ENCODE measurements around the gene MCRIP2. TPM values are rescaled to one million over a fixed set of nuclear protein-coding genes. Genes with fewer than 3 reads are reported as not detected.

The MCRIP2 gene
- total and polyA plus RNA-seq, 11 donors: 52.3 to 321 (median 97.0) TPM

DNA sequence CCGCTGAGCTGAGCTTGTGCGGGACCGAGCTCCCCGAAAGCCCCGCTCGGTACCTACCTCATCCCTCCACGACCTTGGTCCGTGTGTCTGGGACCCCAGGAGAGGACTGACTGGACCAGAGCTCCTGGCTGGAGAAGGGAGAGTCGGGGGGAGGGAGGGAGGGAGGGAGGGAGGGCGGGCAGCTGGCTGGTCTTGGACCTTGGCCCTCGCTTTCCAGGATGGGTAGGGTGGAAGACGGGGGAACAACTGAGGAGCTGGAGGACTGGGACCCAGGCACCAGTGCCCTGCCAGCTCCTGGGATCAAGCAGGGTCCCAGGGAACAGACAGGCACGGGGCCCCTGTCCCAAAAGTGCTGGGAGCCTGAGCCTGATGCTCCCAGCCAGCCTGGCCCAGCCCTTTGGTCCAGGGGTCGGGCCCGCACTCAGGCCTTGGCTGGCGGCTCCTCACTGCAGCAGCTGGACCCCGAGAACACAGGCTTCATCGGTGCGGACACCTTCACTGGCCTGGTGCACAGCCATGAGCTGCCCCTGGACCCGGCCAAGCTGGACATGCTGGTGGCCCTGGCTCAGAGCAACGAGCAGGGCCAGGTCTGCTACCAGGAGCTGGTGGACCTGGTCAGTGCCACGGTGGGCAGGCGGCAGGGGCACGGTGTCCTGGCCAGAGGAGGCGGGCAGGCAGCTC, 34.4 kb downstream of the MCRIP2 start:
- H3K27ac ChIP-seq: peak overlapping the region in 3 of 12 donors; percentile 65 to 76 (median 67)
- intact Hi-C loops (cut with DNase I): no loop called here

DNA sequence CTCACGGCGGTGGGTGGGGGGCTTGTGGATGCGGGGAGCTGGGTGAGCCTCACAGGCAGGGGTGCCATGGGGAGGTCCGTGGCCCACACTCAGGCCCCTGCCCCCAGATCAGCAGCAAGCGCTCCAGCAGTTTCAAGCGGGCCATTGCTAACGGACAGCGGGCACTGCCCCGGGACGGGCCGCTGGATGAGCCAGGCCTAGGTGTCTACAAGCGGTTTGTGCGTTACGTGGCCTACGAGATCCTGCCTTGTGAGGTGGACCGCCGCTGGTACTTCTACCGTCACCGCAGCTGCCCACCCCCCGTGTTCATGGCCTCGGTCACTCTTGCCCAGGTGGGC, 34.9 kb downstream of the MCRIP2 start:
- Histone ChIP-seq H3K36me3 (peaks cover 0 to 30% (median 24%) of the 10 kb centered on the region in 9 donors), H3K4me3 (no peak overlapping the region), H3K27me3 (no peaks in the 10 kb centered on the region), H3K9me3 (no peaks in the 10 kb centered on the region), H3K4me1 (peaks cover 3 to 44% (median 23%) of the 10 kb centered on the region in 12 donors), H3K27ac (no peak overlapping the region)
- intact Hi-C loops (cut with DNase I): no loop called here
- TF ChIP-seq, protein P1, sequence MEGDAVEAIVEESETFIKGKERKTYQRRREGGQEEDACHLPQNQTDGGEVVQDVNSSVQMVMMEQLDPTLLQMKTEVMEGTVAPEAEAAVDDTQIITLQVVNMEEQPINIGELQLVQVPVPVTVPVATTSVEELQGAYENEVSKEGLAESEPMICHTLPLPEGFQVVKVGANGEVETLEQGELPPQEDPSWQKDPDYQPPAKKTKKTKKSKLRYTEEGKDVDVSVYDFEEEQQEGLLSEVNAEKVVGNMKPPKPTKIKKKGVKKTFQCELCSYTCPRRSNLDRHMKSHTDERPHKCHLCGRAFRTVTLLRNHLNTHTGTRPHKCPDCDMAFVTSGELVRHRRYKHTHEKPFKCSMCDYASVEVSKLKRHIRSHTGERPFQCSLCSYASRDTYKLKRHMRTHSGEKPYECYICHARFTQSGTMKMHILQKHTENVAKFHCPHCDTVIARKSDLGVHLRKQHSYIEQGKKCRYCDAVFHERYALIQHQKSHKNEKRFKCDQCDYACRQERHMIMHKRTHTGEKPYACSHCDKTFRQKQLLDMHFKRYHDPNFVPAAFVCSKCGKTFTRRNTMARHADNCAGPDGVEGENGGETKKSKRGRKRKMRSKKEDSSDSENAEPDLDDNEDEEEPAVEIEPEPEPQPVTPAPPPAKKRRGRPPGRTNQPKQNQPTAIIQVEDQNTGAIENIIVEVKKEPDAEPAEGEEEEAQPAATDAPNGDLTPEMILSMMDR (IDR thresholded peaks at IDR 0.05): no peak
- no peak for TF ChIP-seq POLR2A (IDR thresholded peaks at IDR 0.05)
- DNase-seq (no peak), ATAC-seq (no peak)
- WGBS, 4 donors: 90 to 96% (median 93%) methylated on average over 21 of the region's 21 CpGs

More for the DNA sequence above, 34.4 kb downstream of the MCRIP2 start:
- Histone ChIP-seq H3K4me3 (peak overlapping the region in 10 of 12 donors; percentile 30 to 57 (median 44)), H3K9me3 (no peaks in the 10 kb centered on the region), H3K27me3 (no peaks in the 10 kb centered on the region), H3K36me3 (peaks cover 0 to 32% (median 29%) of the 10 kb centered on the region in 9 donors), H3K4me1 (peaks cover 0 to 39% (median 17%) of the 10 kb centered on the region in 12 donors)
- ATAC-seq (no peak), DNase-seq (no peak)
- TF ChIP-seq POLR2A (IDR thresholded peaks at IDR 0.05): no peak
- TF ChIP-seq, protein P1 (IDR thresholded peaks at IDR 0.05): no peak
- WGBS, 4 donors: 39 to 52% (median 46%) methylated on average over 11 to 25 of the region's 25 CpGs

DNA sequence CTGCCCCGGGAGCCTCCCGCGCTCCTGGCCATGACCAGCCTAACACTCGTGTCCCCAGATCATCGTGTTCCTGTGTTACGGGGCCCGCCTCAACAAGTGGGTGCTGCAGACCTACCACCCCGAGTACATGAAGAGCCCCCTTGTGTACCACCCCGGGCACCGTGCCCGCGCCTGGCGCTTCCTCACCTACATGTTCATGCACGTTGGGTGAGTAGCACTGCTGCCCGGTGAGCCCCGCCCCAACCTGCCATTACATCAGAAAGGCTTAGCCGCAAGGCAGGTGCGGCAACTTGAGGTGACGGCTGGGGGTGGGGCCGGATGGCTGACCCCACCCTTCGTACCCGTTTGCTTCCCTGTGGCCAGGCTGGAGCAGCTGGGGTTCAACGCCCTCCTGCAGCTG, 35.3 kb downstream of the MCRIP2 start:
- 71 to 86% (median 82%) methylated on average over 16 to 23 of the region's 23 CpGs for WGBS, 4 donors
- ATAC-seq (no peak), DNase-seq (no peak)
- no peak overlapping the region for H3K27ac ChIP-seq
- H3K9me3 ChIP-seq: no peaks in the 10 kb centered on the region
- peaks cover 3 to 48% (median 26%) of the 10 kb centered on the region in 12 donors for H3K4me1 ChIP-seq
- TF ChIP-seq POLR2A (IDR thresholded peaks at IDR 0.05): no peak
- TF ChIP-seq, protein P1 (IDR thresholded peaks at IDR 0.05): no peak
- H3K36me3 ChIP-seq: peaks cover 0 to 30% (median 24%) of the 10 kb centered on the region in 9 donors
- no peak overlapping the region for H3K4me3 ChIP-seq
- intact Hi-C loops (cut with DNase I): no loop called here
- no peaks in the 10 kb centered on the region for H3K27me3 ChIP-seq

DNA sequence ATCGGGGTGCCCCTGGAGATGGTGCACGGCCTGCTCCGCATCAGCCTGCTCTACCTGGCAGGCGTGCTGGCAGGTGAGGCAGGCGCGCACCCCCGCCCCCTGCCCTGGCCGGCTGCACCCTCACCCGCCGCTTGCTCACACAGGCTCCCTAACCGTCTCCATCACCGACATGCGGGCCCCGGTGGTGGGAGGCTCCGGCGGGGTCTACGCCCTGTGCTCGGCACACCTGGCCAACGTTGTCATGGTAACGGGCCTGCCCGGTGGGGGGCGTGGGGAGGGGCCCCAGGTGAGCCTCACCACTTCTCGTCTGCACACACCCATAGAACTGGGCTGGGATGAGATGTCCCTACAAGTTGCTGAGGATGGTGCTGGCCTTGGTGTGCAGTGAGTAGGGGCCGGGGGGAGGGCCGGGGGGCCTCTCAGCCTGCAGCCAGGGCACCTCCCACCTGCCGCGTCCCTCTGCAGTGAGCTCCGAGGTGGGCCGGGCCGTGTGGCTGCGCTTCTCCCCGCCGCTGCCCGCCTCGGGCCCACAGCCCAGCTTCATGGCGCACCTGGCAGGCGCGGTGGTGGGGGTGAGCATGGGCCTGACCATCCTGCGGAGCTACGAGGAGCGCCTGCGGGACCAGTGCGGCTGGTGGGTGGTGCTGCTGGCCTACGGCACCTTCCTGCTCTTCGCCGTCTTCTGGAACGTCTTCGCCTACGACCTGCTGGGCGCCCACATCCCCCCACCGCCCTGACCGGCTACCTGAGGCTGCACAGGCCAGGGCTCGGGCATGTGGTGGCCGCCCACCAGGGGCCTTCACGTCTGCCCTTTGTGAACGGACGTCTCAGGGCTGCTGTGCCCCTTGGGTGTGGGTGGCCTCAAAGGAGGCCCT, 35.9 kb downstream of the MCRIP2 start:
- no peak overlapping the region for H3K27ac ChIP-seq
- peaks cover 3 to 54% (median 30%) of the 10 kb centered on the region in 12 donors for H3K4me1 ChIP-seq
- WGBS, 4 donors: 61 to 74% (median 67%) methylated on average over 30 to 57 of the region's 57 CpGs
- peaks cover 0 to 30% (median 24%) of the 10 kb centered on the region in 9 donors for H3K36me3 ChIP-seq
- DNase-seq (no peak), ATAC-seq (no peak)
- TF ChIP-seq, protein P1 (IDR thresholded peaks at IDR 0.05): no peak
- no peak for TF ChIP-seq POLR2A (IDR thresholded peaks at IDR 0.05)
- H3K4me3 ChIP-seq: no peak overlapping the region
- no peaks in the 10 kb centered on the region for H3K9me3 ChIP-seq
- H3K27me3 ChIP-seq: no peaks in the 10 kb centered on the region
- intact Hi-C loops (cut with DNase I): no loop called here
